ENCODE measurements around the gene RBP2. TPM values are rescaled to one million over a fixed set of nuclear protein-coding genes. Genes with fewer than 3 reads are reported as not detected.

The RBP2 gene
- total RNA-seq, 1 donor from 2014 or later = not detected

- DNase-seq (ENCODE audit: low spot score) = no peak
Measured at GRCh38 chr3:139481116-139481515, 4.8 kb upstream of the RBP2 start.

GRCh38 chr3:139480585-139480984, 4.3 kb upstream of the RBP2 start:
- no peak for DNase-seq (ENCODE audit: low spot score)

GRCh38 chr3:139477710-139478640, 1.7 kb upstream of the RBP2 start:
- DNase-seq (ENCODE audit: low spot score) = peak; percentile 11

GRCh38 chr3:139473155-139473771, 3.1 kb downstream of the RBP2 start:
- DNase-seq (ENCODE audit: low spot score) = no peak

- DNase-seq (ENCODE audit: low spot score) = no peak
Measured at GRCh38 chr3:139472380-139473010, 3.8 kb downstream of the RBP2 start.

- no peak for DNase-seq (ENCODE audit: low spot score)
Measured at GRCh38 chr3:139470199-139470598, 6.1 kb downstream of the RBP2 start.

- DNase-seq (ENCODE audit: low spot score) = peak; percentile 10
Measured at GRCh38 chr3:139468399-139468798, 7.9 kb downstream of the RBP2 start.

GRCh38 chr3:139466360-139466759, 10.0 kb downstream of the RBP2 start:
- DNase-seq (ENCODE audit: low spot score) = no peak

GRCh38 chr3:139465636-139466035, 10.7 kb downstream of the RBP2 start:
- DNase-seq (ENCODE audit: low spot score) = no peak

GRCh38 chr3:139463466-139463865, 12.8 kb downstream of the RBP2 start:
- no peak for DNase-seq (ENCODE audit: low spot score)

- DNase-seq (ENCODE audit: low spot score) = no peak
Measured at GRCh38 chr3:139460529-139460928, 15.8 kb downstream of the RBP2 start.

GRCh38 chr3:139460076-139460475, 16.2 kb downstream of the RBP2 start:
- DNase-seq (ENCODE audit: low spot score) = peak; percentile 11

GRCh38 chr3:139458348-139458747, 18.0 kb downstream of the RBP2 start:
- no peak for DNase-seq (ENCODE audit: low spot score)

GRCh38 chr3:139457066-139457465, 19.2 kb downstream of the RBP2 start:
- no peak for DNase-seq (ENCODE audit: low spot score)

GRCh38 chr3:139456386-139456785, 19.9 kb downstream of the RBP2 start:
- no peak for DNase-seq (ENCODE audit: low spot score)

GRCh38 chr3:139455855-139456254, 20.5 kb downstream of the RBP2 start:
- DNase-seq (ENCODE audit: low spot score) = no peak

GRCh38 chr3:139455206-139455605, 21.1 kb downstream of the RBP2 start:
- DNase-seq (ENCODE audit: low spot score) = no peak

- DNase-seq (ENCODE audit: low spot score) = no peak
Measured at GRCh38 chr3:139454346-139454745, 22.0 kb downstream of the RBP2 start.

GRCh38 chr3:139450159-139450558, 26.2 kb downstream of the RBP2 start:
- DNase-seq (ENCODE audit: low spot score) = no peak

- DNase-seq (ENCODE audit: low spot score) = no peak
Measured at GRCh38 chr3:139449566-139449965, 26.8 kb downstream of the RBP2 start.

GRCh38 chr3:139448104-139448503, 28.2 kb downstream of the RBP2 start:
- no peak for DNase-seq (ENCODE audit: low spot score)

GRCh38 chr3:139447486-139447885, 28.8 kb downstream of the RBP2 start:
- no peak for DNase-seq (ENCODE audit: low spot score)

GRCh38 chr3:139444446-139444845, 31.9 kb downstream of the RBP2 start:
- DNase-seq (ENCODE audit: low spot score) = no peak
